B cell (primary cell): Measurements from ENCODE around the gene IRX5. TPM values are rescaled to one million over a fixed set of nuclear protein-coding genes. Genes with fewer than 3 reads are reported as not detected.

Source experiments
- ATAC-seq: fragments of 200-7000 bp; cut with Tn5 transposase; one replicate; pipeline ENCODE4 v1.10.0; 2021; ENCODE audit warnings: low read depth, mild to moderate bottlenecking, moderate number of reproducible peaks, moderate library complexity
- CTCF ChIA-PET: fragments of 350-600 bp; sonication (Branson Sonifier 250); formaldehyde crosslinking; loops from one replicate; lab custom pipeline; 2021; ENCODE audit warnings: antibody characterized with exemption, inconsistent platforms; lab: Charles Lee
- POLR2A ChIA-PET: fragments of 350-600 bp; sonication (Branson Sonifier 250); formaldehyde crosslinking; loops from one replicate; lab custom pipeline; 2021; ENCODE audit warnings: antibody characterized with exemption; lab: Charles Lee
- DNase-seq: peaks from one replicate; pipeline ENCODE4 v3.0.0; 2013
- H2AFZ ChIP-seq: 2 replicates; pipeline ENCODE4 v1.6.1; 2012; ENCODE audit warnings: mild to moderate bottlenecking, low read depth, low read length; ENCODE audit not compliant: insufficient read depth, poor library complexity, severe bottlenecking
- H3K27ac ChIP-seq, 2 donors: 1 replicate in 1 of 2; 2 replicates in 1 of 2; pipeline ENCODE4 v1.5.1; 2012 to 2013; ENCODE audit warnings: low read length in 2 of 2, mild to moderate bottlenecking in 2 of 2, moderate library complexity in 1 of 2
- H3K27me3 ChIP-seq, 4 experiments: fragments of 200-600 bp in 1 of 4; sonication (generic) in 1 of 4; replicated peaks in 1 of 4; 1 replicate in 2 of 4; 2 replicates in 2 of 4; pipeline versions ENCODE4 v1.6.1 to v1.7.0; 2013 to 2016; ENCODE audit warnings: low read length in 3 of 4, mild to moderate bottlenecking in 2 of 4, mixed read lengths in 1 of 4, moderate library complexity in 1 of 4; ENCODE audit not compliant: insufficient read depth in 4 of 4, control insufficient read depth in 3 of 4; ENCODE audit errors: control extremely low read depth in 1 of 4
- H3K36me3 ChIP-seq, 2 experiments: replicated peaks in 1 of 2; 1 replicate in 1 of 2; 2 replicates in 1 of 2; pipeline versions ENCODE4 v1.6.1 to v1.7.1; 2013; ENCODE audit warnings: low read length in 1 of 2; ENCODE audit not compliant: insufficient read depth in 2 of 2, control insufficient read depth in 1 of 2; ENCODE audit errors: control extremely low read depth in 1 of 2, extremely low read depth in 1 of 2
- H3K4me1 ChIP-seq, 2 donors: fragments of 200-600 bp in 1 of 2; sonication (generic) in 1 of 2; 1 replicate in 1 of 2; 2 replicates in 1 of 2; pipeline versions ENCODE4 v1.5.1 to v1.6.1; 2013 to 2017; ENCODE audit warnings: low read length in 2 of 2; ENCODE audit not compliant: control insufficient read depth in 2 of 2, insufficient read depth in 2 of 2
- H3K4me2 ChIP-seq: replicated peaks from 2 replicates; pipeline ENCODE3; 2012; ENCODE audit warnings: mild to moderate bottlenecking, low read depth, low read length; ENCODE audit not compliant: poor library complexity, severe bottlenecking
- H3K4me3 ChIP-seq, 5 experiments: fragments of 200-600 bp in 1 of 5; sonication (generic) in 1 of 5; 1 replicate in 3 of 5; 2 replicates in 2 of 5; pipeline versions ENCODE4 v1.5.1 to v1.7.0; 2011 to 2016; ENCODE audit warnings: low read length in 4 of 5, mild to moderate bottlenecking in 4 of 5, low read depth in 2 of 5, control low read depth in 1 of 5, moderate library complexity in 1 of 5; ENCODE audit not compliant: insufficient read depth in 1 of 5; ENCODE audit errors: control extremely low read depth in 1 of 5, extremely low read depth in 1 of 5
- H3K79me2 ChIP-seq: fragments of 200-600 bp; sonication (generic); one replicate; pipeline ENCODE4 v1.6.0; 2016; ENCODE audit warnings: low read length; ENCODE audit not compliant: control insufficient read depth, insufficient read depth
- H3K9ac ChIP-seq: fragments of 200-600 bp; sonication (generic); 2 replicates; pipeline ENCODE4 v1.6.1; 2017; ENCODE audit warnings: mild to moderate bottlenecking, low read length, moderate library complexity
- H3K9me3 ChIP-seq, 3 donors: one replicate each; pipeline versions ENCODE4 v1.6.1 to v1.7.1; 2013; ENCODE audit warnings: low read length in 2 of 3; ENCODE audit not compliant: control insufficient read depth in 2 of 3, insufficient read depth in 1 of 3; ENCODE audit errors: control extremely low read depth in 1 of 3
- H4K20me1 ChIP-seq: 2 replicates; pipeline ENCODE4 v1.6.0; 2012; ENCODE audit warnings: mild to moderate bottlenecking, low read length; ENCODE audit not compliant: insufficient read depth, control insufficient read depth, poor library complexity, severe bottlenecking
- H3K27ac Mint-ChIP-seq: one replicate; pipeline ENCODE4 v1.8.0; 2021; ENCODE audit warnings: mixed read lengths
- H3K27me3 Mint-ChIP-seq: one replicate; pipeline ENCODE4 v1.8.0; 2021; ENCODE audit warnings: mixed read lengths
- H3K4me1 Mint-ChIP-seq: one replicate; pipeline ENCODE4 v1.8.0; 2021; ENCODE audit warnings: mixed read lengths
- H3K4me3 Mint-ChIP-seq: one replicate; pipeline ENCODE4 v1.8.0; 2021; ENCODE audit warnings: mixed read lengths
- H3K9me3 Mint-ChIP-seq: one replicate; pipeline ENCODE4 v1.8.0; 2022; ENCODE audit warnings: mixed read lengths; ENCODE audit not compliant: insufficient read depth
- EZH2 ChIP-seq: IDR thresholded peaks from 2 replicates; pipeline ENCODE4 v1.6.1; 2012; ENCODE audit warnings: borderline replicate concordance, low read depth, mild to moderate bottlenecking, moderate library complexity, low read length; ENCODE audit not compliant: insufficient read depth, poor library complexity, severe bottlenecking
- WGBS: methylation state at CpG from one replicate; pipeline ENCODE4 v1.1.5; 2013; ENCODE audit warnings: missing lambda C conversion rate; ENCODE audit not compliant: insufficient coverage; 5-methylcytosine and 5-hydroxymethylcytosine counted together
- intact Hi-C: fragments of 100-400 bp; cut with micrococcal nuclease; formaldehyde crosslinking; loops from one replicate; pipeline ENCODE4 v1.10.0; 2022
- polyA plus RNA-seq: library from polyadenylated mRNA; depleted of rRNA; stranded (reverse); fragments of >200 nt; gene quantifications from 2 replicates; pipeline ENCODE4 v1.2.3, GENCODE V29; 2012
- total RNA-seq, 2 donors: library from RNA; stranded (reverse); fragments of 120-200 nt in 1 of 2; gene quantifications; 1 replicate in 1 of 2; 2 replicates in 1 of 2; pipeline versions ENCODE4 v1.2.3 to v1.2.4, GENCODE V29; 2013 to 2022
- TF ChIP-seq, protein P1 (sequence below): fragments of 200-600 bp; IDR thresholded peaks from one replicate; pipeline ENCODE4 v1.8.0; 2022; ENCODE audit warnings: antibody characterized with exemption, mild to moderate bottlenecking

The IRX5 gene
- total and polyA plus RNA-seq, 2 donors (not counting 1 experiment from before 2014, with no cell fraction given): not detected

DNA sequence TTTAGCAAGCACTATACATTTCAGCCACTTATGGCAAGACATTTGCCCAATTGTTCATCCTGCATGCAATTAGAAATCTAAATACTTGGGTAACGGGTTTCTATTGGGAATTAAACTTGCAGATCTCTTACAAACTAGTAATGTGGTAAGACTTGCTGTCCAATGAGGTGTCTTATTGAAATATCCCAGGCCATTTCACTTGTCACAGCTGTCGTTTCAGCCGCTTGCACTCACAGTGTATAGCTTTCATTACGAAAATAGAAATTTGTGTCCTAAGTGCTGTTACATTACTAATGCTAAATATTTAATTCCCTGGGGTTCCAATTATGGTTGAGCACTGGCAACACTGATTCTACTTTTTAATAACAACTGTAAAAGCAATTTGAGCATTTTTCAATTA, 40.3 kb upstream of the IRX5 start:
- TF ChIP-seq, protein P1, sequence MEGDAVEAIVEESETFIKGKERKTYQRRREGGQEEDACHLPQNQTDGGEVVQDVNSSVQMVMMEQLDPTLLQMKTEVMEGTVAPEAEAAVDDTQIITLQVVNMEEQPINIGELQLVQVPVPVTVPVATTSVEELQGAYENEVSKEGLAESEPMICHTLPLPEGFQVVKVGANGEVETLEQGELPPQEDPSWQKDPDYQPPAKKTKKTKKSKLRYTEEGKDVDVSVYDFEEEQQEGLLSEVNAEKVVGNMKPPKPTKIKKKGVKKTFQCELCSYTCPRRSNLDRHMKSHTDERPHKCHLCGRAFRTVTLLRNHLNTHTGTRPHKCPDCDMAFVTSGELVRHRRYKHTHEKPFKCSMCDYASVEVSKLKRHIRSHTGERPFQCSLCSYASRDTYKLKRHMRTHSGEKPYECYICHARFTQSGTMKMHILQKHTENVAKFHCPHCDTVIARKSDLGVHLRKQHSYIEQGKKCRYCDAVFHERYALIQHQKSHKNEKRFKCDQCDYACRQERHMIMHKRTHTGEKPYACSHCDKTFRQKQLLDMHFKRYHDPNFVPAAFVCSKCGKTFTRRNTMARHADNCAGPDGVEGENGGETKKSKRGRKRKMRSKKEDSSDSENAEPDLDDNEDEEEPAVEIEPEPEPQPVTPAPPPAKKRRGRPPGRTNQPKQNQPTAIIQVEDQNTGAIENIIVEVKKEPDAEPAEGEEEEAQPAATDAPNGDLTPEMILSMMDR: no peak
- TF ChIP-seq EZH2: no peak
- Histone ChIP-seq H3K27ac (no peak overlapping the region), H3K79me2 (no peaks in the 10 kb centered on the region), H3K9me3 (peaks cover 0 to 1% (median 0%) of the 10 kb centered on the region in 3 donors), H3K4me3 (no peak overlapping the region), H3K4me1 (no peaks in the 10 kb centered on the region), H3K9ac (no peak overlapping the region), H2AFZ (no peak overlapping the region), H3K27me3 (peaks cover 0 to 2% (median 0%) of the 10 kb centered on the region in 4 experiments), H3K36me3 (no peaks in the 10 kb centered on the region), H3K4me2 (no peak overlapping the region), H4K20me1 (no peaks in the 10 kb centered on the region)
- Mint-ChIP-seq H3K27ac (no peak overlapping the region), H3K4me1 (no peaks in the 10 kb centered on the region), H3K27me3 (no peaks in the 10 kb centered on the region), H3K9me3 (no peaks in the 10 kb centered on the region), H3K4me3 (no peak overlapping the region)
- no peak for DNase-seq
- intact Hi-C loops: no loop called here
- 40% methylated on average over 1 of the region's 4 CpGs for WGBS
- ChIA-PET POLR2A (no interaction called here), CTCF (no interaction called here)
- no peak for ATAC-seq

- no peaks in the 10 kb centered on the region for H3K27me3 Mint-ChIP-seq
- no peak overlapping the region for H3K4me2 ChIP-seq
- H3K27me3 ChIP-seq: peaks cover 0 to 2% (median 0%) of the 10 kb centered on the region in 4 experiments
- H3K79me2 ChIP-seq: no peaks in the 10 kb centered on the region
- WGBS: 79% methylated on average over 2 of the region's 4 CpGs
- no peak overlapping the region for H3K9ac ChIP-seq
- no peak for TF ChIP-seq EZH2
- TF ChIP-seq, protein P1: no peak
- H3K4me3 Mint-ChIP-seq: no peak overlapping the region
- H3K4me1 Mint-ChIP-seq: no peaks in the 10 kb centered on the region
- H3K36me3 ChIP-seq: no peaks in the 10 kb centered on the region
- ChIA-PET POLR2A (no interaction called here), CTCF (no interaction called here)
- H3K4me3 ChIP-seq: no peak overlapping the region
- DNase-seq (no peak), ATAC-seq (no peak)
- H3K9me3 Mint-ChIP-seq: no peaks in the 10 kb centered on the region
- peaks cover 0 to 1% (median 0%) of the 10 kb centered on the region in 3 donors for H3K9me3 ChIP-seq
- no peak overlapping the region for H3K27ac ChIP-seq
- intact Hi-C loops: no loop called here
- H2AFZ ChIP-seq: no peak overlapping the region
- no peaks in the 10 kb centered on the region for H4K20me1 ChIP-seq
- no peaks in the 10 kb centered on the region for H3K4me1 ChIP-seq
- no peak overlapping the region for H3K27ac Mint-ChIP-seq
Measured at GRCh38 chr16:54891346-54891745, 39.3 kb upstream of the IRX5 start.
